Embryonic facial prominence (tissue), 1 donor: ENCODE data around the gene PLA2G6.
"Not testable (repeated sequence)": the region's sequence is repeated elsewhere in the genome, so short reads cannot be mapped to it uniquely, and the experiment has no call there.

Source experiments
- DNase-seq: peaks from one replicate; pipeline ENCODE4 v3.0.0-alpha.2; 2016; ENCODE audit errors: extremely low spot score

PLA2G6 gene

DNA sequence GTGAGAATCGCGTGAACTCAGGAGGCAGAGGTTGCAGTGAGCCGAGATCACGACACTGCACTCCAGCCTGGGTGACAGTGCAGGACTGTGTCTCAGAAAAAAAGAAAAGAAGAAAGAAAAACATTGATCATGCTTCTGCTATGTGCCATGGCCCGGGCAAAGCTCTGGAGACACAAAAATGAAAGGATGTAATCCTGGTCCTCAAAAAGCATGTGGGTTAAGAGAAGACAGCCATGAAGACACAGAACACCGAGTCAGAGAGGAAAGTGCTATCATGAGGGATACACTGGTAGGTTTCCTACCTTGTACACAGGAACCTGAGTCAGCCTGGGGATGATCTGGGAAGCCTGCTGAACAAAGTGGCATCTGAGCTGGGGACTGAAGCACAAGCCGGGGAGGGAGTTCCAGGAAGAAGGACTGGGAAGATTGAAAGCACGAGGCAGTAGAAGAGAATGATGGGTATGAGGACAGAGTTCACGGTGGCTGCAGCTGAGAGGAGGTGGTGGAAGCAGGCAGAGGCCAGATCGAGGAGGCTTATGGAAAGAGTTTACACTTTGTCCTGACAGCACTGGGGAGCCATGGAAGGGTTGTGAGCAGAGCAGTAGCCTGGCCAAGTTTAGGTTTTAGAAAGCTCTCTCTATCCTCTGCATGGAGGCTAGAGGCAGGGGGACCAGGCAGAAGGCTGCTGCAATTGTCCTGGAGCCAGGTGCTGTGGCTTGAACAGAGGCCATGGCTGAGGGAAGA, 10.3 kb upstream of the PLA2G6 start:
- no peak for DNase-seq

DNA sequence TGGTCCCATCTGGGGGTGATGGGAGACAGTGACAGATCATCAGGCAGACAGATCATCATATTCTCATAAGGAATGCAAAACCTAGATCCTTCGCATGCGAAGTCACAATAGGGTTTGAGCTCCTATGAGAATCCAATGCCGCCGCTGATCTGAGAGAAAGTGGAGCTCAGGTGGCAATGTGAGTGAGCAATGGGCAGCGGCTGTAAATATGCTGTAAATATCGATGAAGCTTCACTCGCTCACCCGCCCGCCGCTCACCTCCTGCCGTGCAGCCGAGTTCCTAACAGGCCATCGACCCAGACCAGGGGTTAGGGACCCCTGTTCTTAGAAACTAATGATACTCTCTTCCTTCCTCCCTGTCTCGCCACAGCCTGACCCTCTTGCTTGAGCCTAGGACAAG, 9.4 kb upstream of the PLA2G6 start:
- no peak for DNase-seq

DNA sequence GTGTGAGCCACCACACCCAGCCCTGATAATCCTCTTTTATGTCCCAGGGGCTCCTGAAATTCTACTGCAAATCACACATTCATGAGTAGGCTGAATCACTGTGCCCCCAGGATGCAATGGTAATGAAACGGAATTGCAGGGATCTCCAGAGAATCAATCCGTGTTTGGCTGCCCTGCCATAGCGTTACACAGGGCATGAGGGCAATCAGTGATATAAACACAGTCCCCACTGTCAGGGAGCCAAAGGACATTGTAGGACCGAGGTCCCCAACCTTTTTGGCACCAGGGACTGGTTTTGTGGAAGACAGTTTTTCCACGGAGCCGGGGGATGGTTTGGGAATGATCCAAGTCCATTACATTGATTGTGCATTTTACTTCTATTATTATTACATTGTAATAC, 9.0 kb upstream of the PLA2G6 start:
- DNase-seq, result no peak

DNA sequence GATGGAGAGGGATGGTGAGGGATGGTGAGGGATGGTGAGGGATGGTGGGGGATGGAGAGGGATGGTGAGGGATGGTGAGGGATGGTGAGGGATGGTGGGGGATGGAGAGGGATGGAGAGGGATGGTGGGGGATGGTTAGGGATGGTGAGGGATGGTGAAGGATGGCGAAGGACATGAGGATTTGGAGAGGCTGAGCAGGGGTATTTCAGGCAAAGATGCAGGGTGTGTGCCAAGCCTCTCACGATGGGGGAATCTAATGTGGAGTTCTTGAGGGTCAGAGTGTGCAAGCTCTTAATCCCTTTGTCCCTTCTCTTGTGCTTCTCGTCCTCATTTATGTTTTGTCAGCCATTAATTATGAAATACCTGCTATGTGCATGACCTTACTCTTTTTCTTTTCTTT, 7.5 kb upstream of the PLA2G6 start:
- no peak for DNase-seq

DNA sequence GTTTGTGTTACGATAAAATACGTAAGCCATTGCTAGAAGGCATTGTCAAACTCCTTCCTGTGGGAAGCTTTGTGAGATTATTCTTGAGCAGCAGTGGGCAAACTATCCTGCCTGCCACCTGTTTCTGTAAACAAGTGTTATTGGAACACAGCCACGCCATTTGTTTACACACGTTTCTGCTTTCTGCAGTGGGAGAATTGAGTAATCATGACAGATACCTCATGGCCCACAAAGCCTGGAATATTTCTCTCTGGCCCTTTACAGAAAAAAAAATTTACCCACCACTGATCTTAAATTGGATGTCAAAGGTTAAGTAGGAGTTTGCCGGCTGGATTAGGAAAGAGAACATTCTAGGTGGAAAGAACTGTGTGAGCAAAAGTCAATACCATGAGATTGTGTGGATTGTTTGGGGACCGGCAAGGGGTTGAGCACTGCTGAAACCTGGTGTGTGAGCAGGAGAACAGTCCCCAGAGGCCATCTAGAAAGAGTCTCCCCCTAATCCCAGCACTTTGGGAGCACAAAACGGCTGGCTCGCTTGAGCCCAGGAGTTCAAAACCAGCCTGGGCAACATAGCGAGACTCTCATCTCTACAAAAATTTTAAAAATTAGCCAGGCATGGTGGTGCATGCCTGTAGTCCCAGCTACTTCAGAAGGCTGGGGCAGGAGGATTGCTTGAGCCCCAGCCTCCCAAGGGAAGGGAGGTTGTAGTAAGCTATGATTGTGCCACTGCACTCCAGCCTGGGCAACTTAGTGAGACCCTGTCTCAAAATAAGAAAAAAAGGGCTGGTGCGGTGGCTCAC, 6.0 kb upstream of the PLA2G6 start:
- no peak for DNase-seq

DNA sequence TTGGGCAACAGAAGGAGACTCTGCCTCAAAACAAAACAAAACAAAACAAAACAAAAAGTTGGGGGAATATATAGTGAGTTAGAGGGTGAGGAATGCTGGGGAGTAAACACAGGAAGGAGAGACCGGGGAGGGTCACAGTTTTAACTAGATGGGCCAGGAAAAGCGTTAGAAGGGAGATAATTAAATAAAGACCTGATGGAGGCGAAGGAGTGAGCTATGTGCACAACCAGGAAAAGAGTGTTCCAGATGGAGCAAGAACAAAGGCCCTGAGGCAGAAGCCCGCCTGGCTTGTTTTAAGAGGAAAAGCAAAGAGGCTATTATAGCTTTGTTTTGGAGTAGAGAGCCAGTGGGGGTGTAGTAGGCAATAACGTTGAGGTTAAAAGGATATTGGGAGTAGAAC, 4.8 kb upstream of the PLA2G6 start:
- no peak for DNase-seq

DNA sequence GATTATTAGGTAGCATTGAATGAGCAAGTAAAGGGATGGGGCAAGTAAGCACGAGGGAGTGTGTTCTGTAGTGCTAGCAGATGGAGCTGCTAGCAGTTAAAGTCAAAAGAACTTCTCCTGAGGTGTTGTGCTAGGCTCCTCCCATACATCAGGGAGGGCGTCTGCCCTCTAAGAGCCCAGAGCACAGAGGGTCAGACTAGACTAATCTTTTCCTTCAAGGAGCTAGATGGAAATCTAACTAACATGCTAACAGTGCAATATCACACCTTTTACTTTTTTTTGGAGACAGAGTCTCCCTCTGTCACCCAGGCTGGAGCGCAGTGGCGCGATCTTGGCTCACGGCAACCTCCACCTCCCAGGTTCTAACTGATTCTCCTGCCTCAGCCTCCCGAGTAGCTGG, 3.2 kb upstream of the PLA2G6 start:
- DNase-seq, result no peak

DNA sequence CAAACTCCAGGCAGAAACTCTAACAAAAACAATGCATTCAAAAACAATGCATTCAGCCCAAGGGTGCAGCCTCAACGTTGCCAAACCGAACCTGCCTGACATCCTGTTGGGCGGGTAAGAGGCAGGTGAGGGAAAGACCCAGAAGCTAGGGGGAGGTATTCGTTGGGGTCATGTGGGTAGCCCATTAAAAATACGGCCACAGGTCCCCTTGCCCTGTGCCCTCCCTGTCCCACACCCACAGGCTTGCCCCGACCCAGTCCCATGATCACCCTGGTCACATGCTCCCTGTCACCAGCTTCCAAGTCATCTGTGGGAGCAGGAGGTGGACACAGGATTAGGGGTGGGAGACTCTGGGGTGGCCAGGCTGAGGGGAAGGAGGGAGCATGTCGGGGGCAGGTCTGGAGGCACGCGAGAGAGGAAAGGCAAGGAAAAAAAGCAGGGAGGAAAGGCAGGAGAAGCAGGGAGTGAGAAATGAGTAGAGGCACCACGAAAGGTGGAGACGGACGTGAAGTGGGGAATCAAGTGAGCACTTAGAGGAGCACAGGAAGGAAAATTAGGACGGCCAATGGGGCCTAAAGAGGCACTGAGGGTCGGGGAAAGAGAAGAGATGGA, 683 bp downstream of the PLA2G6 start:
- no peak for DNase-seq

DNA sequence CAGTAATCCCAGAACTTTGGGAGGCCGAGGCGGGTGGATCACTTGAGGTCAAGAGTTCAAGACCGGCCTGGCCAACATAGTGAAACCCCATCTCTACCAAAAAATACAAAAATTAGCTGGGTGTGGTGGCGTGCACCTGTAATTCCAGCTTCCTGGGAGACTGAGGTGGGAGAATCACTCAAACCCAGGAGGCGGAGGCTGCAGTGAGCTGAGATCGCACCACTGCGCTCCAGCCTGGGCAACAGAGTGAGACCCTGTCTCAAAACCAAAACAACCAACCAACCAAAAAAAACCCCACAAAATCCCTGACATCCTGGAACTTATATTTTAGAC, 3.1 kb downstream of the PLA2G6 start:
- not testable (repeated sequence) for DNase-seq

DNA sequence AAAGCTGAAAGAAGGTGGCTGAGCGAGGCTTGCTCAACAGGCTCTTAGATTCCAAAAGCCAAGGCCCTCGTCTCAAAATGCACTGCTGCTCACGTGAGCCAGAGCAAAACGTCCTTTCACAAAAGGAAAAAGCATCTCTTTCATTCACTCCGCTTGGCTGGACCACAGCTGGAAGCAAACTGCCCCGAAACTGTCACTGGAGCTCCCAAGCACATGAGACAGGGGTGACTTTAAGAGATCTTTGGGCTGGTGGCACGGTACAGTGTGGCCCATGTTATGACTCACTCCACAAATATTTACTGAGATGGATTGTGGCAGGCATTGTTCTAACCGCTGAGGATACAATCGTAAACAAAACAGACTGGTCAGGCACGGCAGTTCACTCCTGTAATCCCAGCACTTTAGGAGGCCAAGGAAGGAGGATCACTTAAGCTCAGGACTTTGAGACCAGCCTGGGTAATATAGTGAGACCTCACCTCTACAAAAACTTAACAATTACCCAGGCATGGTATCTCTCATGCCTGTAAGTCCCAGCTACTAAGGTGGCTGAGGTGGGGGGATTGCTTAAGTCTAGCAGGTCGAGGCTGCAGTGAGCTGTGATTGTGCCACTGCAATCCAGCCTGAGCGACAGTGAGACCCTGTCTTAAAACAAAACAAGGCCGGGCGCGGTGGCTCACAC, 3.6 kb downstream of the PLA2G6 start:
- no peak for DNase-seq

DNA sequence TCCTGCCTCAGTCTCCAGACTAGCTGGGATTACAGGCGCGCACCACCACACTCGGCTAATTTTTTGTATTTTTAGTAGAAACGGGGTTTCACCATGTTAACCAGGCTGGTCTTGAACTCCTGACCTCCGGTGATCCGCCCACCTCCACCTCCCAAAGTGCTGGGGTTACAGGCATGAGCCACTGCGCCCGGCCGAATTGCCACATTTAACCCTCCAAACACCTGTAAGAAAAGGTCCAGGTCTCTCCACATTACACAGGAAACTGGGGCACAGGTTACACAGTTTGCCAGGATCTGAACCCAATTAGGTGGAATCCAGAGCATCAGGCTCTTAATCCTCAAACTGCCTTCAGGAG, 4.1 kb downstream of the PLA2G6 start:
- not testable (repeated sequence) for DNase-seq

DNA sequence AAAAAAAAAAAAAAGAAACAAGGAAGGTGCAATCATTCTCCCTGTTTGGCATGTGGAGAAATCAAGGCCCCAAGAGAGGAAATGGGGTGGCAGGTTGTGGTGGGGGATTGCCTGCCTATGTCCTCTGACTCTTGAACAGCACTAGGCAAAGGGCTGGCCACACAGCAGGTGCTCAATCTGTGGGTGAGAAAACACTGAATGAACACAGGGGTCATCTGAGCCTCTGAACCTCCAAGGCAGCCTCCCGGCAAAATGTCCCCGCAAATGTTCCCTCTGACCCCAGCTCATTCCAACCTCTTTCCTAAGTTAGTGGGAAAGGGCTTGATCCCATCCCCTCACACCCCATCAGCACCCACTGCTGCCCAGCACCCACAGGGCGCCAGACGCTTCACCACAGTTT, 4.6 kb downstream of the PLA2G6 start:
- no peak for DNase-seq

DNA sequence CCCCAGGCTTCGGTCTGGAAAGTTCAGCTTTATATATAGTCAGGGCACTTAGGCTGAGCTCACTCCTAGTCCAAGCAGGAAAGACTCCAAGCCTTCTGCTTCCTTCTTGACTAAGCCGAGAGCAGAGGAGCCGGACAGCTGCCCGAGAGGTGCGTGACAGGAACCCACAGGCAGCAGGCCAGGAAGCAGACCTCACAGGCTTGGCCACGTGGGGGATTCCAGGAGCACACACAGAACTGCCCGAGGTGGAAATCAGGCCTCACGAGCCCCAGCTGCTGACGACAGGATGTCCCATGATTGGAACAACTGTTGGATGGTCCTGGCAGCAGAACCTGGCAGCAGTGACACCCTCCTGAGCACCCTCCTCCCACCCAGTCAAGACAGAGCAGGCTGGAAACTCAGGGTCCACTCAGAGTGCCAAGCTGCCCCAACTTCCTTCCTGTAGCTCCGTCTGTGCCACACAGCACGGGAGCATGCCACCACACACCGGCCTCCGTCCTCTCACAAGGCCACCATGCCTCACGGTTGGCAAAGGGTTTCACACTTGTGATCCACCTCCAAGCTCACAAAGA, 5.4 kb downstream of the PLA2G6 start:
- DNase-seq, result no peak

DNA sequence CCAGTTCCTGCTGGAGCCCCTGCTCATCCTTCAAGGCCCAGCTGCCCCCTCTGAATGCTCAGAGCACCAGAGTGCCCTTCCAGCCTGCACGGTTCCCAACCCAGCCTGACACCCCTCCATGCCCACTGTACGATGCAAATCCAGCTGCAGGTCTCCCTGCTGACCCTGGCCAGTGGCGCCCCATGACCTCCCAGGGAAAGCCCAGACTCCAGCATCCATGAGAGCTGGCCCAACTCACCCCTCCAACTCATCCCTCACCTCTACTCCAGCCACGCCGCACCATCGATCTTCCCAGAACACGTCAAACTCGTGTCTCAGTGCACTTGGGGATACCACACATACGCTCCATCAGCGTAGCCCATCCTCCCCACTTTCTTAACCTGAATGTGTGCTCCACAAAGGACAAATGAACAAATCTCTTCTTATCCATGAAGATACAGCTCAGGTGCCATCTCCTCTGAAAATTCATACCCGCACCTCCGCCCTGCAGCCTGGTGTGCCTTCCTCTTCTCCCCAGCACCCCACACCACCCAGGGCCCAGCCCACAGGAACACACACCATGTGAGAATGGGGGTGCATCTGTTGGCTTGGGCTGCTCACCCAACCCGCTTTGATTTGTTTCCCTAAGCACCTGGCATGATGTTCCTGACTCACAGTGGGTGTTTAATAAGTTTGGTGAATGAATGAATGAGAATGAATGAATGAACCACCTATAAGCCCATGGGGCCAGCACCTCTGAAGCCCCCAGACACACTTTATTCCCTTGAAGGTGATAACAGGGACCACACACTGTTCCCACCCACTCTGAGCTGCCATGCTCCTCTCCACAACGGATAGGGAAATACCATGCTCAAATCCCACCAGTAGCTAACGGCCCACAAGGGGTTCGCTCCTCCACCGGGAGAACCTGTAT, 6.2 kb downstream of the PLA2G6 start:
- DNase-seq, result no peak

DNA sequence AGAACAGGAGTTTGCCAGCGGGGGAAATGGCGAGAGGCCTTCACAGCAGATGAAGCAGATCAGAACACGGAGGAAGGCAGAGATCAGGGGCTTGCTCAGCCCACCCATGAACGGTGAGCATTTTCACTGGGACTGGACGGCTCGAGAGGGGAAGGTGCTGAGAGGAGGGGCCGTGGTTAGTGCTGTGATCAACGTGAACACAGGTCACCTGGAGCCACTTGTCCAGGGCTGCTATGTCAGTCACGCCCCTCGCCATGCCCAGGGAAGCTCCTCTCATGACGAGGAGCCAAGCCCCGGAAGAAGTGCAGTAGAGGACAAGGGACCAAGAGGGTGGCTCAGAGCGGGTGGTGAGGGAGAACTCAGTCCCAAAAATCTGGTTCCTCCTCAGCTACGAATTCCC, 7.0 kb downstream of the PLA2G6 start:
- no peak for DNase-seq

DNA sequence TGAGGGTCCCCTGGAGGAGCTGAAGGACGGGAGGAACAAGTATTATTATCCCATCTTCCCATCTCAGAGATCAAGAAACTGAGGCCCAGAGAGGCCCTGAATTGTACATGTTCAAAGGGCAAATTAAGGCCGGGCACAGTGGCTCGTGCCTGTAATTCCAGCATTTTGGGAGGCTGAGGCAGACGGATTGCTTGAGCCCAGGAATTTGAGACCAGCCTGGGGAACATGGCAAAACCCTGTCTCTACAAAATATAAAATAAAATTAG, 8.1 kb downstream of the PLA2G6 start:
- DNase-seq, result no peak

DNA sequence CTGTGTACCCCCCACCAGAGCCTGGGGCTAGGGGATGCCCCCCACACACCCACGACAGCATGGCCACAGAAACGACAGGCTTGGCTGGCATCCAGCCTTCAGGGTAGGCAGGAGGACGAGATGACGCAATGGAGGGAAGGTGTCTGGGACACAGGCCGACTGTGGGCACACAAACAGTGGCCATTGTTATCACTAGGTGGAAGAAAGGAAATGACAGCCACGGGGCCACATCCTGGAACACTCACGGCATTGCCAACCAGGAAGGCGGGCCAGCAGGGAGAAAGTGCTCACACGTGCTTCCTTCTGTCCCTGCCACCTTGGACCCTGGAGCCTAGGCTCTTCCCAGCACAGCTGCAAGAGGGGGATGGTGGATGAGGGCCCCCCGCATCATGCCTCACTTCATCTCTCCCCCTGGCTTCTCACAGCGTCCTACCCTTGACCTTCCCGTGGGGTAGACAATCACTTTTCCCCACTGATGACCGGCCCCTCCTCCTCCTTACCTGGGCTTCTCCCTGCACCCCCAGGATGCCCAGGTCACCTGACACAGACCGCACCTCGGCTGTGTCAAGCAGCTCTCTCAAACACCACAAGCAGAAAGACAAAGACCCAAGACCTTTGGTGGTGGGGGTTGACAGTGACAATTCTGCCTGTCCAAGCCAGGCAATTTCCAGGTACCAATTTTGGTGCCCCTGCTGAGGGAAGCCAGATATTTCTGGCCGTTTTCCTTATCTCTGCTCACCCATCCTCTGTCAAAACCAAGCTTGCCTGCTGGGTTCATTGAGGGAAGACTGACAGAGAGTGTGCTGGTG, 8.6 kb downstream of the PLA2G6 start:
- no peak for DNase-seq

DNA sequence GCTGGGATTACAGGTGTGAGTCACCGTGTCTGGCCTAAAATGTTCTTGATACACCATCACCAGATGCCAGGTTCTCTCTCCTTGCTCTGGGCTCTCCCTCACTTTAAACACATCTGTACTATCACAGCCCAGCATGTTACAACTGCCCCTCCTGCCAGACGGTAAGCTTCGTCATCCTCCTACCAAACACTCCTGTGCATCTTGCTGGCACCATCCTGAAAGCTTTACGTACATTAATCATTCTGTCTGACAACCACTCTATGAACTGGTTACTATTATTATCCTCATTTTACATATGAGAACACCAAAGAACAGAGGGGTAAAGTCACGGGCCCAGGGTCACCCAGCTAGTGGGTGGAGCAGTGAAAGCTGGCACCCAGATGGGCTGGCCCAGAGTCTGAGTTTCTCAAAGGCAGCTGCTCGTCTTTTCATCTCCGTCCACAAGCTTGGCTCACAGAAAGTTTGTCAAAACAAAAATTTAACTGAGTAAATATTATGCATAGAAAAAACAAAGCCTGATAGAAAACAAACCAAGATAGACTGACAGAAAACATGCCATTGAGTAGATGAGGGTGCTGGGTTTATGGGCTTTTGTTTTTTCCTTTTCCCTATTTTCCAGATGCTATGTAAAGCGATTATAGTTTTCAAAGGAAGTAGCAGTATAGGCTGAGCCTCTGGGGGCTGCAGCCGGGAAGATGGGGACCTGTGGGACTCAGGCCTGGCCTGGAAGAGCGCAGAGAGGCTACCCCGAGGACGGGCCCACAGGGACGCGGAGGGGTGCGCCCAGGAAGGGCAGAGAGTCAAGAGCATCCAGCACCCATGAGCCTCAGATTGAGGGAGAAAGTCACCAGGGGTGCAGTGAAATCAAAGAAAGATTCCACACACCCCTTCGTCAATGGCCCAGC, 9.5 kb downstream of the PLA2G6 start:
- DNase-seq, result no peak

DNA sequence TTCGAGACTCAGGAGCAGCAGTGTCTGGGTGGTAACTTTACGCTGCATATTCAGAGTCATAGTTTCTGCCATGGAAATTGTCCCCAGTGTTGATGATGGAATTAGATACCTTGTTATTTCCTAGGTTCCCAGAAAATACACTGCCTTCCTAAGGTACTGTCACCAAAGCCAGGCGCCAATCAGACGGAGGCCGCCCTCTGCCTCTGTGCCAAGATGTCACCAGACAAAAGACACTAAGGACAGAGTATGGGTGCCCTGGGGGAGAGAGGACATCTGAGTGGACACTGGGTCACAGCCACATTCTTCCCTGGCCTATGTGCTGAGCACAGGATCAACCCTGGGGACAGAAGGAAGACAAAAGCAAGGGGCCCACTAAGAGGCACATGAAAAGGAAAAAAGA, 11.2 kb downstream of the PLA2G6 start:
- DNase-seq, result no peak

DNA sequence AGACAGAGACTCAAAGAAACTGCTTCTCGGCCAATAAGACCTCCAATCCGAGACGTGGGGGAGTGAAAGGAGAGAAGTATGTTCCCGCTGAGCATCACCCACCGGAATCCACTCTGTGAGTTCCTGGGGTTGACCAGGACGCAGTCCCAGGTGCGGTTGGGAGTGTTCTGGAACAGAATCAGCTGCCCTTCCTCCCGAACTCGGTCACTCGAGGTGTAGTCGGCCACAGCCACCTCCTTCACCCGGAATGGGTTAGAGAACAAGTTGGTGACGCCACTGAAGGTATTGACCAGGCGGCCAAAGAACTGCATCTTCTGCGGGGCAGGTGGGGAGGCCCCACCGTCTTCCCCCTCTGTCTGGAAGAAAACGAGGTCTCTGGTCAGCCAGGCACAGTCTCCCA, 12.5 kb downstream of the PLA2G6 start:
- DNase-seq, result no peak
